Fibroblast of skin of scalp (primary cell): ENCODE results near the gene SLC22A23. TPM values are rescaled to one million over a fixed set of nuclear protein-coding genes. Genes with fewer than 3 reads are reported as not detected.

Source experiments
- DNase-seq: peaks from one replicate; pipeline ENCODE4 v3.0.0-alpha.2; 2013
- polyA plus RNA-seq, 2 experiments: library from polyadenylated mRNA; unstranded; fragments of 120-200 nt; gene quantifications; one replicate each; pipeline ENCODE4 v1.2.1, GENCODE V29; 2013; ENCODE audit not compliant: insufficient read length in 2 of 2

The SLC22A23 gene
- 18.1 TPM for polyA plus RNA-seq (2013, experiment 1 of 2; ENCODE audit: insufficient read length)
- 17.5 TPM for polyA plus RNA-seq (2013, experiment 2 of 2; ENCODE audit: insufficient read length)

GRCh38 chr6:3456898-3457709 lies at the start of gene SLC22A23:
TSS of gene SLC22A23 (minus strand) at chr6:3457050. CDS start at chr6:3456559, 491 bp downstream.
- DNase-seq = peak; percentile 59

- DNase-seq = no peak
Measured at GRCh38 chr6:3506200-3506599, 49.4 kb upstream of the SLC22A23 start.

GRCh38 chr6:3504938-3505805 lies 48.3 kb upstream of the SLC22A23 start:
- DNase-seq = no peak

GRCh38 chr6:3504354-3504753 lies 47.5 kb upstream of the SLC22A23 start:
- no peak for DNase-seq

GRCh38 chr6:3501826-3502500 lies 45.1 kb upstream of the SLC22A23 start:
- no peak for DNase-seq

- DNase-seq = peak; percentile 38
Measured at GRCh38 chr6:3500262-3501014, 43.6 kb upstream of the SLC22A23 start.

- DNase-seq = no peak
Measured at GRCh38 chr6:3499603-3500002, 42.8 kb upstream of the SLC22A23 start.

GRCh38 chr6:3496395-3496794 lies 39.5 kb upstream of the SLC22A23 start:
- DNase-seq = no peak

- no peak for DNase-seq
Measured at GRCh38 chr6:3494391-3495100, 37.7 kb upstream of the SLC22A23 start.

GRCh38 chr6:3490625-3490980 lies 33.8 kb upstream of the SLC22A23 start:
- DNase-seq = peak; percentile 92

- DNase-seq = no peak
Measured at GRCh38 chr6:3489961-3490624, 33.2 kb upstream of the SLC22A23 start.

GRCh38 chr6:3489027-3489757 lies 32.3 kb upstream of the SLC22A23 start:
- peak; percentile 91 for DNase-seq

- DNase-seq = no peak
Measured at GRCh38 chr6:3484946-3485345, 28.1 kb upstream of the SLC22A23 start.

GRCh38 chr6:3484192-3484591 lies 27.3 kb upstream of the SLC22A23 start:
- peak; percentile 88 for DNase-seq

GRCh38 chr6:3483675-3484074 lies 26.8 kb upstream of the SLC22A23 start:
- no peak for DNase-seq

- no peak for DNase-seq
Measured at GRCh38 chr6:3482869-3483268, 26.0 kb upstream of the SLC22A23 start.

GRCh38 chr6:3481640-3482039 lies 24.8 kb upstream of the SLC22A23 start:
- no peak for DNase-seq

- DNase-seq = no peak
Measured at GRCh38 chr6:3480009-3480408, 23.2 kb upstream of the SLC22A23 start.

GRCh38 chr6:3473773-3474172 lies 16.9 kb upstream of the SLC22A23 start:
- DNase-seq = no peak

- DNase-seq = no peak
Measured at GRCh38 chr6:3471711-3472110, 14.9 kb upstream of the SLC22A23 start.
